ENCODE results near the gene VWA2.

DNA sequence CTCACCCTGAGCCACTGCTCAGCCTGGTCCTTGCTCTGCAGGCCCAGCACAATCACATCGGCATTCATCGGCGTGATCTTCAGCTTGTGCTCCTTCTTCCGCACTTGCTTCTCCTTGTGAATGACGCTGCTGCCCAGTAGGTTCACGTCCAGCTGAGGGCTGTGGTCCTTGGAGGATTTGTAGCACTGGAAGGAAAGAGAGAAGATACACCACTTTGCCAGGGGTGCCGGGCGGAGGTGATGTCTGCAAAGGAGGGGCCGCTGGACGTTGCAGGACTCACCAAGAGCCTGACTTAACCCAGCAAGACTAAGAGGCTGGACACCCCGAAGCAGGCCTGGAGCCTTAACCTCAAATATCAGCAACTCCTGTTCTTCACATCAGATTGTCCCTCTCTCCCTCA is 74.8 kb downstream of the VWA2 start:
- TF ChIP-seq PRDM10 (tag by site-specific recombination; IDR thresholded peaks at IDR 0.05) (no peak), YY1 (tag by site-specific recombination; IDR thresholded peaks at IDR 0.05) (no peak), ZNF514 (tag by site-specific recombination; IDR thresholded peaks at IDR 0.05) (no peak)
- TF ChIP-seq, protein P1, sequence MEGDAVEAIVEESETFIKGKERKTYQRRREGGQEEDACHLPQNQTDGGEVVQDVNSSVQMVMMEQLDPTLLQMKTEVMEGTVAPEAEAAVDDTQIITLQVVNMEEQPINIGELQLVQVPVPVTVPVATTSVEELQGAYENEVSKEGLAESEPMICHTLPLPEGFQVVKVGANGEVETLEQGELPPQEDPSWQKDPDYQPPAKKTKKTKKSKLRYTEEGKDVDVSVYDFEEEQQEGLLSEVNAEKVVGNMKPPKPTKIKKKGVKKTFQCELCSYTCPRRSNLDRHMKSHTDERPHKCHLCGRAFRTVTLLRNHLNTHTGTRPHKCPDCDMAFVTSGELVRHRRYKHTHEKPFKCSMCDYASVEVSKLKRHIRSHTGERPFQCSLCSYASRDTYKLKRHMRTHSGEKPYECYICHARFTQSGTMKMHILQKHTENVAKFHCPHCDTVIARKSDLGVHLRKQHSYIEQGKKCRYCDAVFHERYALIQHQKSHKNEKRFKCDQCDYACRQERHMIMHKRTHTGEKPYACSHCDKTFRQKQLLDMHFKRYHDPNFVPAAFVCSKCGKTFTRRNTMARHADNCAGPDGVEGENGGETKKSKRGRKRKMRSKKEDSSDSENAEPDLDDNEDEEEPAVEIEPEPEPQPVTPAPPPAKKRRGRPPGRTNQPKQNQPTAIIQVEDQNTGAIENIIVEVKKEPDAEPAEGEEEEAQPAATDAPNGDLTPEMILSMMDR (tag by site-specific recombination; IDR thresholded peaks at IDR 0.05): no peak
